NCI-H1417 (cell line): Measurements from ENCODE around the gene IFRD2.
A peak's percentile ranks its signal among the peaks of the same experiment; 100 is the strongest.
"Not testable (repeated sequence)": the region's sequence is repeated elsewhere in the genome, so short reads cannot be mapped to it uniquely, and the experiment has no call there.

Experiments
- DNase-seq, 3 experiments: peaks; one replicate each; lab custom pipeline; 2025; lab: John Stamatoyannopoulos, UW

IFRD2 gene

DNA sequence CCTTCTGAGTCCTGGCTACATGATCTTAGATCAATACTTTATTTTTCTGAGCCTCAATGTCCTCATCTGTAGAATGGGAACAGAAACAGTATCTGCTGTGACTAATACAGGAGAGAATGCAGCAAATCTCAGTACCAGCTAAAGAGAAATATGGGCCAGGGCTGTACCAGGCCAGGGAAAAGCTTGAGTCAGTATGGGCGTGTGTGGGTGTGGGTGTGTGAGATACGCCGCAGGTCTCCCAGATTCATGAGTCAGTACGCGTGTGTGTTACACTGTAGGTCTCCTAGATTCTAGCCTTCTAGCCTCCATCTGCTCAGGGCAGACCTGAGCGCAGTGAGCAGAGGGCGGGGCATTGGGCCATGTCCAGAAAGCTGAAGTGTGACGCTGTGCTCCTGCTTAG, 41.0 kb downstream of the IFRD2 start:
- DNase-seq = no peak

GRCh38 chr3:50250514-50250913, 41.7 kb downstream of the IFRD2 start:
- no peak for DNase-seq

DNA sequence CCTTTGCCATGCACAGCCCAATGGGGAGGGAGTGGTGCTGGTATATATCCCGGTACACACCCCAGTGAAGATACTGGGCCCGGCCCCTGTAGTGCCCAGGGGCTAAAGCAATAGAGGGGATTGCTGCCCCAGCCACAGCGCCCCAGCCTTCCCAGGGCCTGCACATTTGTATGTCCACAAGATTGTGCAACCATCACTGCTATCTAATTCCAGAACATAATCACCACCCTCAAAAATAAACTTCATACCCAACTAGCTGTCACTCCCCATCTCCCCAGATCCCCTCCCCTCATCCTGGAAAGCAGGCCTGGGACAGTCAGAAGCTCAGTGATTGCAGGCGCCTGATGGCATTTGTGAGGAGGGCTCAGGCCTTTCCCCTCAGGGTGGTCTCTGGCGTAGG, 42.8 kb downstream of the IFRD2 start:
- no peak for DNase-seq

GRCh38 chr3:50248387-50248786, 43.8 kb downstream of the IFRD2 start:
- no peak for DNase-seq

- peak in 1 of 3 experiments; percentile 10 for DNase-seq
Measured at GRCh38 chr3:50246517-50246954, 45.7 kb downstream of the IFRD2 start.

GRCh38 chr3:50245831-50246516, 46.3 kb downstream of the IFRD2 start:
- peak; percentile 73 to 87 (median 76) for DNase-seq

- DNase-seq = no peak
Measured at GRCh38 chr3:50245251-50245745, 46.9 kb downstream of the IFRD2 start.

GRCh38 chr3:50244813-50245212, 47.4 kb downstream of the IFRD2 start:
- DNase-seq = not testable (repeated sequence)

GRCh38 chr3:50243543-50243895, 48.7 kb downstream of the IFRD2 start:
- no peak for DNase-seq

- DNase-seq = no peak
Measured at GRCh38 chr3:50242851-50243542, 49.2 kb downstream of the IFRD2 start.

GRCh38 chr3:50242381-50242770, 49.9 kb downstream of the IFRD2 start:
- DNase-seq = no peak

GRCh38 chr3:50241713-50242380, 50.4 kb downstream of the IFRD2 start:
- no peak for DNase-seq

- DNase-seq = peak in 2 of 3 experiments; percentile 56 to 72
Measured at GRCh38 chr3:50241163-50241562, 51.1 kb downstream of the IFRD2 start.

DNA sequence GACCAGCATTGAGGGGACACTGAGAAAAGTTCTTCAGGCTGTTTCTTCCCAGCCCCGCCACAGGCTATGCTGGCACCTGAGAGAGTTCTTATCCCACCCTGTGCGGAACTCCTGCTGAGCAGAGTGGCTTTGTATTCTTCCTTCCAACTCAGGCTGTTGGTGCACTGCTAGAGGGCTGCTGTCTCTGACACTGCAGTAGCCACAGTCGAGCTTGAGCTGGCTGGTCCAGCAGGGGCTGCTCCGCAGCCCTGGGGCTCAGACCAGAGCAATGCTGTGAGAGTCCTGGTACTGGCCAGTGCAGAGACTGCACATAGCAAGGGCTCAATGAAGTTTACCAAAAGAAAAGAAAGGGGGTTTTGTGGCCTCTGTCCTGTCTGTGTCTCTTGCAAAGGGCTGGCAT, 52.6 kb downstream of the IFRD2 start:
- DNase-seq = no peak

GRCh38 chr3:50238549-50239026, 53.6 kb downstream of the IFRD2 start:
- no peak for DNase-seq

DNA sequence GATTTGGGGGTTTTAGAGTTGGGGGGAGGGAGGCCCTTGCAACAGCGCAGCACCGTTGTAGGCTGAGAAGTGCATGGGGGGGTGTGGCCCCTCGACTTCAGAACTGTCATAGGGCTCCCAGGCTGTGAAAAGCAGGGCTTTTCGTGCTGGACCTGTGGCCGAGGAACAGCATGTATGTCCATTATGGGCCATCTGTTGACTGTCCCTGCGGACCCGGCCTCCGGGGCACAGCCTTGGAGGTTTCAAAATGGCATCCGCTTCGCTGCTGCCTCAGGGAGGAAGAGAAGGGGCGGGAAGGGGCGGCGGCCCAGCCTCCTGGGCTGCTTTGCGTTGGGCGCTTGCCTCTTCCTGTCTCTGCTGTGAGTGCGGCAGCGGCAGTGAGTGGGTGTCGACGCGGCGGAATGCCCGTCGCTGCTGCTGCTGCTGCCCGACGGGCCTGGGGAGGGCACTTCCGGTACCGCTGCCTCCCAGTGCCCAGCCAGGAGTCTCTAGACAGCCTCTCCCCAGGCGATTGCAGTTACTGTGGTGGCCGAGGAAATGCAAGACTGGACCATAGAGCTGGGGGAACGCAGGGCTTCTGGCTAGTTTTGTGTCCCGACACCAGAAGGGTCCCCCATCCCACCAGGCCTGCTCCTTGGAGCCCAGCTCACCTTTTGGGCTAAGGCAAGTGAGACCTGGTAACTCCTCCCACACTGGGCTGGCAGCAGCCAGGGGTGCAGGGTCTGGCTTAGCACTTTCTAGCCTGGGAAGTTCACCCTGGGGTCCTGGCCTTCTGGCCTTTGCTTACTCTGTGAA, 54.3 kb downstream of the IFRD2 start:
- DNase-seq = peak; percentile 43 to 66 (median 58)
